Measurements from ENCODE around the gene RASD1. TPM values are rescaled to one million over a fixed set of nuclear protein-coding genes. Genes with fewer than 3 reads are reported as not detected.

Gene RASD1
- total RNA-seq, 1 experiment from 2014 or later = 5.7 TPM

DNA sequence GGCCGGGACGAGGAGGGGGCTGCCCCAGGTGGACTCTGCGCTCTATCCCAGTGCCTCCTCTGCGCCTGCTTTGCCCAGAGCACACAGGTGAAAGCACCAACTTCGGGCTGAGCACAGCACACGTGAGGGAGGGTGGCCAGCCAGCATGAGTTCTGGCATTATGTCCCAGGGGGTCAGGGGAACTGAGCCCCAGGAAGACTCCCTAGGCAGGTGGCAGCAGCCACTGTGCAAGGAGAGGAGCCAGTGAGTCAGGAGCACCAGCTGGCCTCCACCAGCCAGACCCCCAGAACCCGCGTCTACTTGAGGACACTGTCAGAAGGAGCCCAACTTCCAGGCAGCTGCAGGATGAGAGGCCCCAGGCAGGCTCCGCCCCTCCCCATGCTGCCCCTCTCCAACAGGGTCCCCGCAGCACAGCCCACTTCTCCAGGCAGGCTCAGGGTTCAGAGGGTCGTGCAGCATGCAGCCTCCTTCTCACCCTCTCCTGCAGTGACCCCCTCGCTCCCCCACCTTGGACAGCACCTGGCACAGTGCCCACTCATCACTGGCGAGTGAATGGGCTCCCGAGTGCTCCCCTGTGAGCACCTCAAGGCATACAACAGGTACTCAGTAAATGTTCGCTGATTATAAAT is 44.2 kb upstream of the RASD1 start:
- H3K4me3 Mint-ChIP-seq = no peak overlapping the region
- Histone ChIP-seq H4K5ac (ENCODE audit: insufficient read length, low read depth, low read length) (no peak overlapping the region), H2BK12ac (ENCODE audit: insufficient read length, low read depth, low read length) (no peak overlapping the region), H3K14ac (ENCODE audit: insufficient read depth, low read length) (no peak overlapping the region), H3K9ac (ENCODE audit: extremely low read depth, insufficient read length, low read length) (no peak overlapping the region), H3K9me3 (ENCODE audit: control insufficient read depth, low read depth, low read length) (no peaks in the 10 kb centered on the region), H4K20me1 (ENCODE audit: control insufficient read depth, insufficient read depth, insufficient read length) (no peaks in the 10 kb centered on the region), H3K79me1 (ENCODE audit: insufficient read depth, low read depth, low read length, poor library complexity, severe bottlenecking) (no peaks in the 10 kb centered on the region), H4K91ac (ENCODE audit: insufficient read length, low read depth, low read length) (no peak overlapping the region), H3T11ph (ENCODE audit: low read length) (no peak overlapping the region), H3K23ac (ENCODE audit: insufficient read length, low read depth, low read length) (no peak overlapping the region), H3K23me2 (ENCODE audit: insufficient read length, low read depth, low read length, poor library complexity, severe bottlenecking) (no peaks in the 10 kb centered on the region), H3K27ac (ENCODE audit: insufficient read length, low read depth, low read length) (no peak overlapping the region), H3K18ac (ENCODE audit: insufficient read length, low read depth, low read length) (no peak overlapping the region), H3K4me2 (ENCODE audit: insufficient read depth, insufficient read length, low read length) (no peak overlapping the region), H2BK5ac (ENCODE audit: insufficient read length, low read length) (no peak overlapping the region), H3K79me2 (ENCODE audit: insufficient read depth, low read length) (no peaks in the 10 kb centered on the region), H3K4ac (ENCODE audit: low read depth, low read length) (no peak overlapping the region), H2AK5ac (ENCODE audit: insufficient read length, low read length) (no peak overlapping the region), H2BK15ac (ENCODE audit: low read depth, low read length) (no peak overlapping the region), H4K8ac (replicated peaks; ENCODE audit: insufficient read length, low read depth, low read length) (no peak overlapping the region), H2BK20ac (ENCODE audit: low read depth, low read length, poor library complexity, severe bottlenecking) (no peak overlapping the region), H3K4me1 (ENCODE audit: insufficient read depth, low read length) (no peaks in the 10 kb centered on the region), H3K56ac (ENCODE audit: insufficient read length, low read depth, low read length) (no peak overlapping the region), H3K27me3 (ENCODE audit: insufficient read depth, low read length) (no peaks in the 10 kb centered on the region), H2BK120ac (ENCODE audit: low read depth, low read length, poor library complexity, severe bottlenecking) (no peak overlapping the region), H2AFZ (ENCODE audit: low read length) (no peak overlapping the region)
- TF ChIP-seq, protein P1, sequence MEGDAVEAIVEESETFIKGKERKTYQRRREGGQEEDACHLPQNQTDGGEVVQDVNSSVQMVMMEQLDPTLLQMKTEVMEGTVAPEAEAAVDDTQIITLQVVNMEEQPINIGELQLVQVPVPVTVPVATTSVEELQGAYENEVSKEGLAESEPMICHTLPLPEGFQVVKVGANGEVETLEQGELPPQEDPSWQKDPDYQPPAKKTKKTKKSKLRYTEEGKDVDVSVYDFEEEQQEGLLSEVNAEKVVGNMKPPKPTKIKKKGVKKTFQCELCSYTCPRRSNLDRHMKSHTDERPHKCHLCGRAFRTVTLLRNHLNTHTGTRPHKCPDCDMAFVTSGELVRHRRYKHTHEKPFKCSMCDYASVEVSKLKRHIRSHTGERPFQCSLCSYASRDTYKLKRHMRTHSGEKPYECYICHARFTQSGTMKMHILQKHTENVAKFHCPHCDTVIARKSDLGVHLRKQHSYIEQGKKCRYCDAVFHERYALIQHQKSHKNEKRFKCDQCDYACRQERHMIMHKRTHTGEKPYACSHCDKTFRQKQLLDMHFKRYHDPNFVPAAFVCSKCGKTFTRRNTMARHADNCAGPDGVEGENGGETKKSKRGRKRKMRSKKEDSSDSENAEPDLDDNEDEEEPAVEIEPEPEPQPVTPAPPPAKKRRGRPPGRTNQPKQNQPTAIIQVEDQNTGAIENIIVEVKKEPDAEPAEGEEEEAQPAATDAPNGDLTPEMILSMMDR (conservative IDR thresholded peaks at IDR 0.05) = no peak
- WGBS (ENCODE audit: extremely low coverage, insufficient read length, low lambda C conversion rate) = no CpG with 5 or more reads among the region's 15 CpGs
- H3K27me3 Mint-ChIP-seq (ENCODE audit: low read depth) = no peaks in the 10 kb centered on the region; the same call in 1 of the 2 replicates
- no peak for DNase-seq
- H3K4me1 Mint-ChIP-seq = peaks cover 4 to 5% of the 10 kb centered on the region in 2 experiments; a peak in 3 of 4 replicates
- H3K36me3 Mint-ChIP-seq (ENCODE audit: insufficient read depth in 1 of 3, low read depth in 3 of 3) = no peaks in the 10 kb centered on the region; a peak in 1 of 7 replicates
- H3K27ac Mint-ChIP-seq = peak overlapping the region in 1 of 3 experiments; percentile 59; a peak in 2 of 7 replicates
- no peaks in the 10 kb centered on the region for H3K9me3 Mint-ChIP-seq
